Activated CD8-positive, alpha-beta T cell treated with anti-CD3 and anti-CD28 coated beads for 36 hours (primary cell): ENCODE measurements around the gene PHC2. TPM values are rescaled to one million over a fixed set of nuclear protein-coding genes. Genes with fewer than 3 reads are reported as not detected.
"Not testable (repeated sequence)": the region's sequence is repeated elsewhere in the genome, so short reads cannot be mapped to it uniquely, and the experiment has no call there.

Experiments used
- ATAC-seq: fragments of 200-7000 bp; cut with Tn5 transposase; one replicate; pipeline ENCODE4 v1.10.0; 2021; ENCODE audit warnings: mild to moderate bottlenecking, moderate library complexity
- CTCF ChIA-PET: fragments of 350-600 bp; sonication (Branson Sonifier 250); formaldehyde crosslinking; loops from one replicate; lab custom pipeline; 2021; ENCODE audit warnings: antibody characterized with exemption; lab: Charles Lee
- POLR2A ChIA-PET: fragments of 350-600 bp; sonication (Branson Sonifier 250); formaldehyde crosslinking; loops from one replicate; lab custom pipeline; 2021; ENCODE audit warnings: antibody characterized with exemption; lab: Charles Lee
- DNase-seq: peaks from one replicate; pipeline ENCODE4 v3.0.0-alpha.2; 2020
- H3K27ac Mint-ChIP-seq: one replicate; pipeline ENCODE4 v1.8.0; 2021; ENCODE audit warnings: mild to moderate bottlenecking, mixed read lengths
- H3K27me3 Mint-ChIP-seq: one replicate; pipeline ENCODE4 v1.8.0; 2021; ENCODE audit warnings: mixed read lengths
- H3K36me3 Mint-ChIP-seq: one replicate; pipeline ENCODE4 v1.8.0; 2021; ENCODE audit warnings: low read depth, mixed read lengths
- H3K4me1 Mint-ChIP-seq: one replicate; pipeline ENCODE4 v1.8.0; 2021; ENCODE audit warnings: low read depth, mixed read lengths
- H3K4me3 Mint-ChIP-seq: one replicate; pipeline ENCODE4 v1.8.0; 2021; ENCODE audit warnings: mild to moderate bottlenecking, moderate library complexity, mixed read lengths
- H3K9me3 Mint-ChIP-seq: one replicate; pipeline ENCODE4 v1.8.0; 2021; ENCODE audit warnings: mixed read lengths
- CTCF ChIP-seq: fragments of 200-600 bp; IDR thresholded peaks from one replicate; pipeline ENCODE4 v1.8.0; 2022; ENCODE audit warnings: antibody characterized with exemption, mild to moderate bottlenecking
- intact Hi-C: fragments of 100-400 bp; cut with micrococcal nuclease; formaldehyde crosslinking; loops from one replicate; pipeline ENCODE4 v1.10.0; 2022
- total RNA-seq, 2 experiments: library from RNA; stranded (reverse); gene quantifications; one replicate each; pipeline ENCODE4 v1.2.3, GENCODE V29; 2021

The PHC2 gene
- total RNA-seq, 2 experiments from 2014 or later, result 26.0 to 28.0 TPM

GRCh38 chr1:33314416-33314815 lies 116.5 kb downstream of the PHC2 start:
- ChIA-PET POLR2A (no interaction called here), CTCF (interaction anchor here (1.0 to 2.1 kb wide), 2 partner anchors 19 to 44 kb away, joined by 4 to 7 read pairs; no protein-coding TSS in a partner anchor)
- intact Hi-C loops, result no loop called here
- Mint-ChIP-seq H3K36me3 (no peaks in the 10 kb centered on the region), H3K4me1 (peaks cover 4% of the 10 kb centered on the region), H3K27me3 (no peaks in the 10 kb centered on the region), H3K9me3 (no peaks in the 10 kb centered on the region), H3K4me3 (no peak overlapping the region), H3K27ac (no peak overlapping the region)
- TF ChIP-seq CTCF, result no peak
- DNase-seq (no peak), ATAC-seq (no peak)

GRCh38 chr1:33312413-33312749 lies 118.5 kb downstream of the PHC2 start:
- H3K9me3 Mint-ChIP-seq, result no peaks in the 10 kb centered on the region
- no peak for TF ChIP-seq CTCF
- H3K4me1 Mint-ChIP-seq, result peaks cover 4% of the 10 kb centered on the region
- H3K36me3 Mint-ChIP-seq, result no peaks in the 10 kb centered on the region
- ChIA-PET CTCF (interaction anchor here (2.1 kb wide), 1 partner anchor 17 kb away, joined by 7 read pairs; no protein-coding TSS in a partner anchor), POLR2A (no interaction called here)
- H3K27me3 Mint-ChIP-seq, result peaks cover 4% of the 10 kb centered on the region
- ATAC-seq, result no peak
- intact Hi-C loops, result no loop called here
- DNase-seq, result no peak
- no peak overlapping the region for H3K4me3 Mint-ChIP-seq
- H3K27ac Mint-ChIP-seq, result no peak overlapping the region

- ChIA-PET CTCF (interaction anchor here (0.9 kb wide), 1 partner anchor 16 kb away, joined by 4 read pairs; no protein-coding TSS in a partner anchor), POLR2A (no interaction called here)
- peaks cover 4% of the 10 kb centered on the region for H3K4me1 Mint-ChIP-seq
- DNase-seq (no peak), ATAC-seq (no peak)
- no peak for TF ChIP-seq CTCF
- H3K36me3 Mint-ChIP-seq, result no peaks in the 10 kb centered on the region
- no peak overlapping the region for H3K4me3 Mint-ChIP-seq
- peaks cover 4% of the 10 kb centered on the region for H3K27me3 Mint-ChIP-seq
- H3K27ac Mint-ChIP-seq, result no peak overlapping the region
- intact Hi-C loops, result no loop called here
- H3K9me3 Mint-ChIP-seq, result no peaks in the 10 kb centered on the region
Observed at GRCh38 chr1:33311706-33312412, 119.0 kb downstream of the PHC2 start.

- no peak for TF ChIP-seq CTCF
- peaks cover 11% of the 10 kb centered on the region for H3K27me3 Mint-ChIP-seq
- H3K4me3 Mint-ChIP-seq, result no peak overlapping the region
- H3K36me3 Mint-ChIP-seq, result no peaks in the 10 kb centered on the region
- DNase-seq, result no peak
- ChIA-PET POLR2A (no interaction called here), CTCF (interaction anchor here (1.0 kb wide), 1 partner anchor 15 kb away, joined by 4 read pairs; no protein-coding TSS in a partner anchor)
- no peak for ATAC-seq
- no peak overlapping the region for H3K27ac Mint-ChIP-seq
- no peaks in the 10 kb centered on the region for H3K9me3 Mint-ChIP-seq
- intact Hi-C loops, result no loop called here
- peaks cover 3% of the 10 kb centered on the region for H3K4me1 Mint-ChIP-seq
Observed at GRCh38 chr1:33310702-33311101, 120.2 kb downstream of the PHC2 start.

- CTCF ChIA-PET, H3K4me3 Mint-ChIP-seq, ATAC-seq, H3K4me1 Mint-ChIP-seq, POLR2A ChIA-PET, H3K27ac Mint-ChIP-seq, DNase-seq, H3K36me3 Mint-ChIP-seq, intact Hi-C loops, H3K9me3 Mint-ChIP-seq: not testable (repeated sequence)
- H3K27me3 Mint-ChIP-seq, result peaks cover 11% of the 10 kb centered on the region
Observed at GRCh38 chr1:33309351-33309750, 121.5 kb downstream of the PHC2 start.
